Measurements from ENCODE around the gene REELD1.

REELD1 gene

DNA sequence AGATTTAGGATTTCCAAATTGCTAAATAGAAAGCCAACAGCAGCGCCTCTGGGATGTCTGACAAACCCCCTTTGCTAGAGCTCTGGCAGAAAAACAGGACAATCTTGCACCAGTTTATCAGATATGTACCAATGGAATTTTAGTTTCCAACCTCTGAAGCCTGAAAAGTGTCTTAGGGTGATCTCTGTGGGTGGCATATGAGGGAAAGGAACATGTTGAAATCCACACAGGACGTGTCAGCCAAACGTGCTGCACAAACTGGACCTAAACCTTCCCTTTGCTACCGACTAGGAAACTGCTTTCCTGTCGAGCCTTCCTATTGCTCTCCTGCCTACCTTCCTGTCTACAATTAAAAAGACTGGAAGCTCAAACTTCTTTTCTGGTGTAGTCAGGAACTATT, 53.5 kb downstream of the REELD1 start:
- no peak for DNase-seq

DNA sequence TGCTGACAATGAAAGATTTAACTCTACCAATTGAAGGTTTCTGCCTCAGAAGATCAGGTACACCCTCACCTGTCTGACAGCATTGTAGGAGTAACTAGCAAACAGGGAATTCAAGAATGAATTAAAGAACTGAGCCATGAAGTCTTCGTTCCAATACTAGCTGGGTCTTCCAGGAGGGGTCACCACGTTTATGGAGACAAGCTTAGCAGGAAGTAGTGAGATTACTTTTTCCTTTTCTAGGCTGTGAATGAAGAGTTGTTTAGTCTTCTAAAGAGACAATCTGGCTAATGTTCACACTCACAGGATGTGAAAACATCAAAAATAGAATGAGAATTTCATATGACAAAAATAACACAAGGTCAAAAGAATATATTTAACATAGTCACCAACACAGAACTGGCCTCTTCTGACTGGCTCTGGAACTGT, 54.9 kb downstream of the REELD1 start:
- DNase-seq, result no peak

DNA sequence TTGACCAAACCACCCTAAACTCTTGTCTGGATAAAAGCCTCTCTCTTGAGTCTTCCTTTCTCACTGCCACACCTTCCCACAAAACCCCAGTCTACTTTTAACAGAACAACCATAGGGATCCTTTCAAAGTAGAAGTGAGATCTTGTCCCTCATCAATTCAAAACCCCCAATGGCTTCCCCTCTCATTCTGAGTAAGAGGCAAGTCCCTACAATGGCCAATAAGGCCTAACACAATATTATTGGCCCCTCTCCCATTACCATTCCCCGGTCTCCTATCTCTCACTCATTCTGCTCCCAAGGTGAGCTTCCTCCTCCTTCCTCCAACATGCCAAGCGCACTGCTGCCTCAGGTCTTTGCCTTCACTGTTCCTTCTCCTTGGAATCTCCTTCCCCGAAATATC, 57.1 kb downstream of the REELD1 start:
- no peak for DNase-seq

DNA sequence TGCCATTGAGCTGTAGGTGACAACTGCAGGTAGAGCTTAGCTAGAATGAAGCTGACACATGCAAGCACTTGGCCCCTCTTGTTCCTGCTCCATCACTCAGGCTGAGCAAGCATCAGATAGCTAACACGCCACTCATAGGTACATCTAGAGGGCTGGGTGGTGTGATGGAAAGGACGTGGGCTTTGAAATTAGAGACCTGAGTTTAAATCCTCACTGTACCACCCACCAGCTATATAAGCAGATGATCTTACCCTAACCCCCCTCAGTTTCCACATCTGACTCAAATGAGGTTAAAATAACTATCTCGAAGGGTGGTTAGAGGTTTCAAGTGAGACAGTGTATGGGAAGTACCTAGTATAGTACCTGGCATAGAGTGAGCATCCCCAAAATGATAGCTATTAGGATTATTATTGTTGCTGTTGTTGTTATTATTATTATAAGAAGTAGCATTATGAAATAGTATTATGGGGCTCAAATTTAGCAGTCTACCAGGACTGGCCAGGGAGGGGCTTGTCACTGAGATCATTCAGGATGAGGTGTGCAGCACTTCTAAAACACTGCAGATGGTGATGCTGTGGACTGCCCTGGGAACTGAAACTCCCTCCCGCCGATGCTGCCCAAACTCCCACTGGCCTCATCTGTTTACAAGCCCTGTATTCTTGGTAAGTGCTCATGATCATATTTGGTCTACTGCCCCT, 59.0 kb downstream of the REELD1 start:
- DNase-seq, result no peak

DNA sequence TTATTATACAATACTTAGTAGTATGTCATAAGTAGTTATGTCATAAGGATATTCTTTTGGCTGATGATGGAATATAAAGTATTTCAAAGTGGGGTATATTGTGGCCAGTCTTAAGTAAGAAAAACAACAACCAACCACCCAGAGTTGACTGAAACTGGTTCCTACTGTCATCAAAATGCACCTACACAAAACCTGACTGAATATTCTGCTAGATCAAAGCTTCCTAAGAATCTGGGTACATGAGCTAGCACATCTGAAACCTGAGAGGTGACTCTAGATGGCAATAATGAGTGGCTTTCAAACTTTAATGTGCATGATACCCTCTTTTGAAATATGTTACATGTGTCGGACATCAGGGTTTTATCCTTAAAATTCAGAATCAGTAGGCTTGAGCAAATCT, 60.4 kb downstream of the REELD1 start:
- DNase-seq, result no peak

DNA sequence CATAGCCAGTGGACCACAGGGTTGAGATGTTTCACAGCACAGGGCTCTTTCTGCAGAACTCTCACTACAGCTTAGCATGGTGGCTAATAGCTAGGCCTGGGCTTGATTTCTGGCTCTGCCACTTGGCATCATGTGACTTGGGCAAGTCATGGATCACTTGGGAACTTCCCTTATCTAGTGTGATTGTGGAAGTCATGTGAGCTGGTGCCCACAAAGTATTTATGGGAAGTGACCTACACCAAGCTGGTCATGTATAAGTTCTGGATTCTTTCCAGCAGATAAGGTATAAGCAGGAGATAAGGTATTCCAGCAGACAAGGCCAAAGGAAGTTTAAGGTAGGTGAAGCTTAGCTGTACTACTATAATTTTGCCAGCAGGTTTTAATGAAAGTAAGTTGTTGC, 61.0 kb downstream of the REELD1 start:
- DNase-seq, result no peak

DNA sequence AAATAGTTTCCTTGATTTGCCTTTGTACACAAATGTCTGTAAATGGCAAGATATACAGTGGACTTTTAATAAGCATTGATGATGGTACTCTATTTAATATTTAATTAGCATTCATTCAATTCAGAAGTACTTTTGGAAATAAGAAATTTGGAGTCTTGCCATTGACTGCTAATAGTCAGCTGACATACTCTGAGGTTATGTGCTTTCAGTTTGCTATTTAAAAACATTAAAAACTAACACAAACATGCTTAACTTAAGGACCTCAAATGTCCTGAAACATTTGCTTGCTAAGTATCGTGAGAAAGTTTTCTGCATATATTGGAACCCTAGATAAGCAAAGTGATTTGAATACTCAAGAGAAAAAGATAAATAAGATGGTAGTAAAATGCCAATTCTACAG, 64.6 kb downstream of the REELD1 start:
- no peak for DNase-seq
